Activated CD4-positive, alpha-beta T cell treated with anti-CD3 and anti-CD28 coated beads, Interleukin-2, amount 10 ng/mL, durations not matched to agents 24 days and 14 days (primary cell): ENCODE measurements around the gene ZCCHC24. TPM values are rescaled to one million over a fixed set of nuclear protein-coding genes. Genes with fewer than 3 reads are reported as not detected.
A peak's percentile ranks its signal among the peaks of the same experiment; 100 is the strongest.
"Not testable (repeated sequence)": the region's sequence is repeated elsewhere in the genome, so short reads cannot be mapped to it uniquely, and the experiment has no call there.

ENCODE experiments used
- DNase-seq: peaks from one replicate; pipeline ENCODE4 v3.0.0; 2022
- H3K27ac Mint-ChIP-seq: one replicate; pipeline ENCODE4 v1.8.0; 2022; ENCODE audit warnings: mild to moderate bottlenecking, mixed read lengths
- H3K27me3 Mint-ChIP-seq: one replicate; pipeline ENCODE4 v1.8.0; 2022; ENCODE audit warnings: mixed read lengths
- H3K36me3 Mint-ChIP-seq: one replicate; pipeline ENCODE4 v1.8.0; 2022; ENCODE audit warnings: low read depth, mild to moderate bottlenecking, mixed read lengths
- H3K4me1 Mint-ChIP-seq: one replicate; pipeline ENCODE4 v1.8.0; 2021; ENCODE audit warnings: mixed read lengths
- H3K4me3 Mint-ChIP-seq: one replicate; pipeline ENCODE4 v1.8.0; 2022; ENCODE audit warnings: mild to moderate bottlenecking, moderate library complexity, mixed read lengths
- H3K9me3 Mint-ChIP-seq: one replicate; pipeline ENCODE4 v1.8.0; 2021; ENCODE audit warnings: mixed read lengths
- intact Hi-C: fragments of 100-400 bp; cut with micrococcal nuclease; formaldehyde crosslinking; loops from one replicate; pipeline ENCODE4 v1.15.1; 2023
- total RNA-seq: library from RNA; stranded (reverse); gene quantifications from 2 replicates; pipeline ENCODE4 v1.2.3, GENCODE V29; 2022

ZCCHC24 gene
- total RNA-seq, 1 donor from 2014 or later = 1.4 TPM

DNA sequence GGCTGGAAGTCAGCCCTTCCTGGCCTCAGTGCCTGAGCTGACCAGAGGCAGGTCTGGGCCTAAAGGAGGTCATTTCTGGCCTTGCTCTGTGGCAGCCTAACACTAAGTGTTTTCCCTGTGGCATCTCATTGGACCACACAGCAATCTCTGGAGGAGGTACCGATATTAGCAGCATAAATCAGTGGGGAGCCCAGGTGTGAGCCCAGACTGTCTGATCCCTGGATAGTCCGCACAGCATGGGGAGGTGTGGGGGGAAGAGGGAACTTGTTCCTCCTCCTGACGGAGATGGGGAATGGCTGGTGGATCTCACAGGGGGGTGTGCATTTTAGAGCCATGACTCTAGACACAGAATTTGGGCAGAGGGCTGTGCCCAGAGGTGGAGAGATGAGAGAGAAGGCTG is 109.1 kb downstream of the ZCCHC24 start:
- Mint-ChIP-seq H3K9me3 (peaks cover 18% of the 10 kb centered on the region), H3K27ac (peak overlapping the region; percentile 69), H3K36me3 (peaks cover 7% of the 10 kb centered on the region), H3K4me1 (peaks cover 37% of the 10 kb centered on the region), H3K27me3 (no peaks in the 10 kb centered on the region), H3K4me3 (no peak overlapping the region)
- DNase-seq = no peak
- intact Hi-C loops = loop anchor here (10.0 kb wide), 1 partner anchor 271 kb away; the partner anchor contains the start of gene ZMIZ1

DNA sequence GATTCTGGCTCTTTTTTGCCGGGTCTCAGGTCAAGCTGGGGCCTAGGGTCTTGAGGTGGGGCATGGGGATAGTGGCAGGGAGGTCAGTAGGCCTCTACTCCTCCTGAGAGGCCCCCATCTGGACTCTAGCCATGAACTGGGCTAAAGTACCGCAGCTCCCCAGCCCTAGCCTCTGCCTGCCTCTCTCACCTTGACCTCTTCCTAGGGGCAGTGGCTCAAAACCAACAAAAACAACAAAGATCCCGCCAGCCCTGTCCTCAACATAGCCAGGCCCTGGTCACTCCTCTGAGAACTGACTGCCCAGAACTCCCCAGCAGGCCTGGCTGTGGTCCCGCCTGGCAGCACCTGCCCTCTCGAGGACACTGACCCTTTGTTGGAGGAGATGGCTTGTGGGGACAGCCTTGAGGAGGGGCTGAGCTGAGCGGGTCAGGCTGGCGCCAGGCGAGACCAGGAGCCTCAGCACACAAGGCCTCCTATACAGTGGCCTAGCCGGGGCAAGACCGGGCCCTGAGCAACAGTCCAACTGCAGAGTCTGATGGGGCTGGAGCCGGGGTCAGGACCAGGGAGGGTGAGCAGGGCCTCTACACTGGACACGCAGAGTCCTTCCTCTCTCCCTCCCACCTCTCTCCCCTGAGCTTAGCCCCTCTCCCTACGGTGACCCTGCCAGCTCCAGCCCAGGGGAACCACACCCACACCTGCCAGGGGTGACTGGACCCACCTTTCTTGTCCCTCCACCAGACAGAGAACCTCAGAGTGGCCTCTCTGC is 109.8 kb downstream of the ZCCHC24 start:
- H3K9me3 Mint-ChIP-seq = peaks cover 18% of the 10 kb centered on the region
- peaks cover 7% of the 10 kb centered on the region for H3K36me3 Mint-ChIP-seq
- peak overlapping the region; percentile 73 for H3K27ac Mint-ChIP-seq
- H3K27me3 Mint-ChIP-seq = no peaks in the 10 kb centered on the region
- H3K4me3 Mint-ChIP-seq = no peak overlapping the region
- H3K4me1 Mint-ChIP-seq = peaks cover 44% of the 10 kb centered on the region
- no peak for DNase-seq
- intact Hi-C loops = loop anchor here (10.0 kb wide), 1 partner anchor 271 kb away; the partner anchor contains the start of gene ZMIZ1

DNA sequence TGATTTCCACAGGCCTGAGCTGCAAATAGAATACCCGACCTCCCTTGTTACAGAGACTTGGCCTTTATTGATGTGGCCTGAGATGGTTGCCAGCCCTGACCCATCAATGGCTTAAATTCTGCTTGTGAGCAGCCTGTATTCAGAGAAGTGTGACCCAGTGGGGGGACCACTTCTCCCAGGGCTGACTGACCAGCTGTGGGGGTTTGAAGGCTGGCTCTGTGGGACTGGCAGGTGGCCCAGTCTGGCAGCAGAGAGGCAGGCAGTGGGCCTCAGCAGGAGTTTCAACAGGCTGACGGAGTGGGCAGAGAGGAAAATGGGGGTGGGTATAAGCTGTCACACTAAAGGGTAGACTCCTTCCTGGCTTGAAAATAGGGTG is 110.3 kb downstream of the ZCCHC24 start:
- H3K27ac Mint-ChIP-seq = peak overlapping the region; percentile 91
- no peaks in the 10 kb centered on the region for H3K27me3 Mint-ChIP-seq
- intact Hi-C loops = loop anchor here (10.0 kb wide), 1 partner anchor 270 kb away; the partner anchor contains the start of gene ZMIZ1

DNA sequence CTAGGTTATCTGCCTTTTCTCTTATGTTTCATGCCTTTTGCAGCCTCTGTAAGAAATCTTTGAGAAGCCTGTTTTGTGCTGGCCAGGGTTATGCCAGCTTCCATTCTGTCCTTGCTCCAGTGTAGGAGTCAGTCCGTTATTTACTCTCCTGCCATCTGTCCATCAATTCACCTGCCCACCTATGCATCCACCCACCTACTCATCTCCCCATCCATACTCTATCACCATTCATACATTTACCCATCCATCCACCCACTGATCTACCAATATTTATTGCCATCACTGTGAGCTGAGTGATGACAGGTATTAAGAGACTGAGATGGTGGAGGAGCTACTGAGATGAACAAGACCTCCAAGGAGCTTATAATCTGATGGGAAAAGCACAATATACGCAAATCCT is 110.9 kb downstream of the ZCCHC24 start:
- intact Hi-C loops = loop anchor here (5.0 to 10.0 kb wide), 2 partner anchors 270 to 757 kb away; partner anchors contain the start of gene ZMIZ1
- H3K27ac Mint-ChIP-seq = peak overlapping the region; percentile 91

More for the DNA sequence above, 110.3 kb downstream of the ZCCHC24 start:
- H3K9me3 Mint-ChIP-seq = peaks cover 18% of the 10 kb centered on the region
- no peak for DNase-seq
- peaks cover 7% of the 10 kb centered on the region for H3K36me3 Mint-ChIP-seq
- no peak overlapping the region for H3K4me3 Mint-ChIP-seq
- H3K4me1 Mint-ChIP-seq = peaks cover 44% of the 10 kb centered on the region

DNA sequence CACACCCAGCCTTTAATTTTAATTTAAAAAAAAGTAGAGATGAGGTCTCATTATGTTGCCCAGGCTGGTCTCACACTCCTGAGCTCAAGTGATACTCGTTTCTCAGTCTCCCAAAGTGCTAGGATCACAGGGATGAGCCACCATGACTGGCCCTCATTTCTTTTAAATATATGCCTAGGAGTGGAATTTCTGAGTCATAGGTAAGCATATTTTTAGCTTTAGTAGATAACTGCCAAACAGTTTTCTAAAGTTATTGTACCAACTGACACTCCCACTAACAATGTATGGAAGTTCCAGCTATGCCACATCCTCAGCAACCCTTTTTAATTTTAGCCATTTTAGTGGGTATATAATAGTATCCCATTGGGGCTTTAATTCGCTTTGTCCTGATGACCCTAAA is 111.9 kb downstream of the ZCCHC24 start:
- Mint-ChIP-seq H3K4me1 (peaks cover 55% of the 10 kb centered on the region), H3K27me3 (no peaks in the 10 kb centered on the region), H3K36me3 (peaks cover 7% of the 10 kb centered on the region), H3K4me3 (no peak overlapping the region), H3K27ac (peak overlapping the region; percentile 91), H3K9me3 (peaks cover 13% of the 10 kb centered on the region)
- intact Hi-C loops = loop anchor here (5.0 to 10.0 kb wide), 2 partner anchors 269 to 756 kb away; partner anchors contain the start of gene ZMIZ1
- no peak for DNase-seq

More for the DNA sequence above, 110.9 kb downstream of the ZCCHC24 start:
- H3K4me1 Mint-ChIP-seq = peaks cover 48% of the 10 kb centered on the region
- no peak overlapping the region for H3K4me3 Mint-ChIP-seq
- peaks cover 18% of the 10 kb centered on the region for H3K9me3 Mint-ChIP-seq
- H3K36me3 Mint-ChIP-seq = peaks cover 7% of the 10 kb centered on the region
- no peak for DNase-seq
- H3K27me3 Mint-ChIP-seq = no peaks in the 10 kb centered on the region

DNA sequence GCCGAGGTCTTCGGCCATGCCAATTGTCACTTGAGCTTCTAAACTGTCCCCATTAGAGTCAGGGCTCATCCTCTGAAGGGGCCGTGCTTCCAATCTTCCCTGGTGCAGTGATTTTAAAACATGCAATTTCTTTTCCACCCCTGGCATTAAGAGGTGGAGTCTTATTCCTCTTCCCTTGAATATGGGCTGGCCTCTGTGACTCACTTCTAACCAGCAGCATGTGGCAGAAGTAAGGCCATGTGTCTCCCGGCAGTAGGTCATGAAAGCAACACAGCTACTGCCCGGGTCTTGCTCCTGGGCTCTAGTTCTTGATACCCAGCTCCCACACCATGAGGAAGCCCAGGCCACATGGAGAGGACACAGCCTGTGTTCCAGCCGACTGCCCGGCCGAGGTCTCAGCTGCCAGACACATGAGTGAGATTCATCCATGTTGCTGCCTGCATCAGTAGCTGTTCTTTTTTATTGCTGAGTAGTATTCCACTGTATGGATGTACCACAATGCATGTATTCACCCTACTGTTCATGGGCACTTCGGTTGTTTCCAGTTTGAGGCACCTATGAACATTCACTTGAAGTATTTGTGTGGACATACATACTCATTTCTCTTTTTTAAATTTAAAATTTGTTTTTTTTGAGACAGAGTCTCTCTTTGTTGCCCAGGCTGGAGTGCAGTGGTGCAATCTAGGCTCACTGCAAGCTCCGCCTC is 112.7 kb downstream of the ZCCHC24 start:
- H3K27me3 Mint-ChIP-seq, H3K36me3 Mint-ChIP-seq, DNase-seq, H3K4me3 Mint-ChIP-seq: not testable (repeated sequence)
- Mint-ChIP-seq H3K9me3 (peaks cover 13% of the 10 kb centered on the region), H3K27ac (peak overlapping the region; percentile 91), H3K4me1 (peaks cover 56% of the 10 kb centered on the region)
- intact Hi-C loops = loop anchor here (5.0 to 10.0 kb wide), 2 partner anchors 268 to 755 kb away; partner anchors contain the start of gene ZMIZ1

Other genes starting within 250 kb of the ZCCHC24 start
- gene PPIF, start 98.2 kb downstream of the ZCCHC24 start, total RNA-seq = 157 and 161 TPM in 2 replicates
- 0.40 and 0.45 TPM in 2 replicates for gene EIF5AL1, start 66.9 kb upstream of the ZCCHC24 start, total RNA-seq
- gene SFTPA2, start 114.8 kb upstream of the ZCCHC24 start, total RNA-seq = not detected in 2 replicates
- gene SFTPA1, start 165.3 kb upstream of the ZCCHC24 start, total RNA-seq = not detected in 2 replicates